HepG2 (cell line): ENCODE data around the gene H6PD.

Source experiments
- CTCF ChIP-seq: sonication (generic); formaldehyde crosslinking; IDR thresholded peaks from 2 replicates; pipeline ENCODE4 v1.5.0; 2020; ENCODE audit warnings: mild to moderate bottlenecking, missing genetic modification reagents, moderate library complexity
- POLR2A ChIP-seq, 2 experiments: IDR thresholded peaks; 2 replicates each; pipeline ENCODE4 v1.6.1; 2011; ENCODE audit warnings: low read depth in 2 of 2, low read length in 2 of 2, mild to moderate bottlenecking in 1 of 2, moderate library complexity in 1 of 2; ENCODE audit not compliant: insufficient read depth in 1 of 2
- ZBTB26 ChIP-seq: IDR thresholded peaks from 2 replicates; pipeline ENCODE4 v1.6.1; 2016; ENCODE audit warnings: missing compliant biosample characterization, missing genetic modification reagents, borderline replicate concordance

GRCh38 chr1:9258629-9259028 lies 24.1 kb downstream of the H6PD start:
- TF ChIP-seq CTCF (CRISPR knock-in tag): no peak
- TF ChIP-seq ZBTB26: no peak
- no peak for TF ChIP-seq POLR2A (IDR thresholded peaks at IDR 0.05; ENCODE audit: insufficient read depth in 1 of 2, low read depth in 2 of 2, low read length in 2 of 2)
